NCI-H1092 treated with DMSO at 0.1 percent for 48 hours (cell line): ENCODE measurements around the gene GPR26.
"Not testable (repeated sequence)": the region's sequence is repeated elsewhere in the genome, so short reads cannot be mapped to it uniquely, and the experiment has no call there.

Source experiments
- DNase-seq: peaks from one replicate; lab custom pipeline; 2025; lab: John Stamatoyannopoulos, UW

The GPR26 gene

DNA sequence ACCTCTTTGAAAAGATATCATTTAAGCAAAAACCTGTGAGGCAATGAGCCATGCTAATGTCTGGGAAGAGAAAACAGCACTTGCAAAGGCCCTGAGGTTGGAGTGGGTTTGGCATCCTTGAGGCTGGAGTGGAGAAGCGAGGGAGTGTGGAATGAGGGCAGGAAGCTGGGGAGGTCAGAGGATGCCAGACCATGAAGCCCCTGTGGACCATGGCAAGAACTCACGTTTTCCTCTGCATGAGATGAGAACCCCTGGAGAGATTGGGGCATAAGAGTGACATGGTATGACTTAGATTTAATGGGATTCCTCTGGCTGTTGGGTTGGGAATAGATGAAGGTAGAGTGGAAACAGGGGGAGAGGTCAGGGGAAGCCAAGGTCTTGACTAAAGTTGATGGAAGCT lies 49.4 kb downstream of the GPR26 start:
- DNase-seq: no peak

DNA sequence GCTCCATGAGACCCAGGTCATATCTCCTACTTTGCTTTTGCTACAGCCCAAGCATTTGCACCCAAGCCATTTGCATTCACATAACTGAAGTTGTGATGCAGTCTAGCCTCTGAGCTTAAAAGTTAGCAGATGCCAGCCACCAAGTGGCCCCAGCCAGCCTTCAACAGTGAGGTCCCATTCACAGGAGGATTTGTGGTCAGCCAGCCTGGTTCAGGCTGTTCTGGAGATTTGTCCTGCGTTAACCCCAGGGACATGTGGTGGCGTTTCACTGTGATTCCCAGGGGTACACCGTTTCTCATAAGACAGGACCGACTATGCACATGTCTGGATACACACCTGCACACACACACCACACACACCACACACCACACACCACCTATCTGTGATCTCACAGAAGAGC lies 51.2 kb downstream of the GPR26 start:
- DNase-seq: no peak

DNA sequence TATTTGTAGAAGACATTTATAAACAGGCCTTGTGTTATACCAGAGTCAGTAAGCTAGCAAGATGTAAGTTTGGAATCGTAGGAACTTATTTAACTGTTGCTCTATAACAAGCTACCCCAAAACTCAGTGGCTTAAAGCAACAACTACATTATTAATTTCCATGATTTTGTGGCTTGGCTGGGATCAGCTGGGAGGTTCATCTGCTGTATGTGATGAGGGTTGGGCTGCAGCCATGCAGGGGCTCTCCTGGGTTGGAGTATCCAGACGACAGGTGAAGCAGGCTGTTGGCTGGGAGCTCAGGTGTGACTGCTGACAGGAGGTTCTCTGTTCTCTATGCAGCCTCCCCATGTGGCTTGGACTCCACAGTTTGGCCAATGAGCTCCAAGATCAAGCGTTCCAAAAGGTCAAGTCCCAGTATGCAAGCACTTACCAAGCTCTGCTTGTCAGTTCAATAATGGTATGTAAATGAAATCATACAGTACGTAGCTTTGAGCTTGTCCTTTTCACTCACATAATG lies 52.4 kb downstream of the GPR26 start:
- no peak for DNase-seq

DNA sequence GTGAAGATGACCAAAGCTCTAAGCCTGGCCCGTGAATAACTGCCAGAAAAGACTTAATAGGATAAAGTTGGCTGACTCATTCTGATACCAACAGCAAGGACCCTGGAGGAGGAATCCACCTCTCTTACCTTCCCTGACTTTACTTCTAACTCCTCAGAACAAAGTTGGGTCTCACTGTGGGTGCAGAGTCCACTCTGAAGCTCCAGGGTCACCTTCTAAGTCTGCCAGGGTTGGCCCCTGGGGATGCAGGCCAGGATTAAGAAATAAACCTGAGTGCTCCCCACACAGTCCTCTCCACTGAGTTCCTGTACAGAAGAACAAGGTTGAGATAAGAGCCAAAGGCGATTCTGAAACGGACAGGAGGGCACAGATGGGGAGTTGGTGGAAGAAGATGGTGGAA lies 54.4 kb downstream of the GPR26 start:
- no peak for DNase-seq

DNA sequence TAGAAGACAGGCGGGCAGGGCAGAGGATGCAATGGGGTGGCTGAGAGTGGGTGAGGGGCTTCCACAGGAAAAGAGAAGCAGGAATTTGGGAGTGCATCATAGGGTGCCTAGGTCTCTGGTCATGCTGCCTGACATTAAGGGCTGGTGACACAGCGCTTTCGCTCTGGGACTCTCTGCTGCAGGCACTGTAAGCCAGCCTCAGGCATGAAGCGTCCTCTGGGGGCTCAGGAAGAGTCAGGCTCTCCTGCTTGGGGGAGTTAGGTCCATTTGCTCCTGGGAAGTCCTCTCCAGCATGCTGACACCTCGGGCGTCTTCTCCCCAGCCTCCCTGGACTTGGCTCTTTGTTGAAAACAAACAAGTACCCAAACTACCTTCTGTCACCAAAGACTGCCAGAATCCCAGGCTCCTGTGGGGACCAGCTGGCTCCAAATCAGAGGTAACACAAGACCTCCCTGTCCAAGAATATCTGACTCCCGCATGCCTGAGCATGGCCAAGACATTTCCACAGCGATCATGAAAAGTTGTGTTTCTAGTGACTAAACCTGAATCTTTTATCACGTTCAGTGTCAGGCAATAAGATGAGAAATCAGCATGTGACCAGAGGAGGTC lies 55.4 kb downstream of the GPR26 start:
- DNase-seq: no peak

DNA sequence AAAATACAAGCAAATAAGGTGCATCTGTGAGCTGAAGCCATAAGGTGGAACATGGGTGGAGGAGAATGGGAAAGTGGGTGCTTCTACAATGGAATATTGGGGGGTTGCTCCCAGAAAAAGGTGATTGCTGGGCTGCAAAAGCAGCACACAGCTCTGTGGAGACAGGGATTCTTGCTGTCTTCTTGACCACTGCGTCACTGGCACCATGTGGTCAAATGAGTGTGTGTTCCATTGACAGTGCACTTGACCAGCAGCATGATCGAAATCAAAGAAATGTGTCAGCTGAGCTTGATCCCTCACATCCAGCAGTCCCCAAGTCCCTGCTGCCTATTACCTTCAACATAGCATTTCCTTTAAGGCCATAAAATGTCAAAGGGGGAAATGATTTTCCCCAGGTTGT lies 56.2 kb downstream of the GPR26 start:
- no peak for DNase-seq

DNA sequence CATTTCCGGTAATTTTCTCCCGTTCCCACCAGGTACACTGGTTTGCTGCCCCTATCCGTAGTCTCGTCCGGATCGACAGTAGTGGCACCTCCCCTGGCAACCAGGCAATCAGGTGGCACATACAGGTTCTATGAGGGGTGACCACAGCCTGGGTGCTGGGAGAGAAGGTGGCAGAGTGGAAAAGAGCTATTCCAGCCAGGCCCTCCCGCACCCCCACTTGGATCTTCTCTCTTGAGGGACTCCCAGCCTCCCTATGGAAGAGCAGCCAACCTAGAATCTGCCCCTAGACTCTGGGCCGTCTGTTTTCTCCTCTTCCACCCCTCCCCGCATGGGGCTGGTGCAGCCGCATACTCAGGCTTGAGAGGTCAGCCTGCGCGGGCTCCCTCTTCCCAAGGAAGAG lies 58.6 kb downstream of the GPR26 start:
- no peak for DNase-seq

DNA sequence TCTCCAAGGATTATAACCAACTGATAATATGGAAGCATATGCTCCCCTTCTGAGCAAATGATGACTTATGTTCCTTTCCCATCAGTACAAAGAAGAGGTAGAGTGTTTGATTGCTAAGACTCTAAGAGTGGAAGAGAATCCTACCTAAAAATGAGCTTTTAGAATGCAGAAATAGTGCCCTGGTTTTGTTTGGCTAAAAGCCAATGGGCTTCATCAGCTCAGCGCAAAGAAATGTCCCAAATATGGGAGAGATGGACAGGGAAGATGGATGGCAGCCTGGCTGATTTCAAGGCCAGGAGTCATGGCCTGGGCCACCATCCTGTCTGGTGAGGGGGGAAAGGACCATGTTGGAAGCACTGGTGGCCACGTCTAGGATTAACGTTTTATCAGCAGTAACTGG lies 60.2 kb downstream of the GPR26 start:
- DNase-seq: no peak

DNA sequence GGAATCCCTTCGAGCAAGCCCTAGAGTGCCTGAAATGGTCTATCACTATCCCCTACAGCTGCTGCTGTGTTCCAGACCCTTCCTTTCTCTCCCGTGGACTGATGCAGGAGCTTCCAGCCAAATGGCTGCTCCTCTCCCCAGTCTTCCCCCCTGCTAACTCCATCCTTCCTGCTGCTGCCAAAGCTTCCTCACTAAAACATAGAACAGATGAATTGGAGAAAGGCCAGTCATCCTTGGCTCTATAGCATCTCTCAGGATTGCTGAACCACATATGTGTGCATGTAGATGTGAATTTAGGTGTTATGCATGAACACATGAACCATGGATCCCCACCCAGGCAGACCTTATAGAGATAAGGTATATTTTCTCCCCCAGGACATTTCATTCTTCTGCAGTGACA lies 60.7 kb downstream of the GPR26 start:
- DNase-seq: no peak

DNA sequence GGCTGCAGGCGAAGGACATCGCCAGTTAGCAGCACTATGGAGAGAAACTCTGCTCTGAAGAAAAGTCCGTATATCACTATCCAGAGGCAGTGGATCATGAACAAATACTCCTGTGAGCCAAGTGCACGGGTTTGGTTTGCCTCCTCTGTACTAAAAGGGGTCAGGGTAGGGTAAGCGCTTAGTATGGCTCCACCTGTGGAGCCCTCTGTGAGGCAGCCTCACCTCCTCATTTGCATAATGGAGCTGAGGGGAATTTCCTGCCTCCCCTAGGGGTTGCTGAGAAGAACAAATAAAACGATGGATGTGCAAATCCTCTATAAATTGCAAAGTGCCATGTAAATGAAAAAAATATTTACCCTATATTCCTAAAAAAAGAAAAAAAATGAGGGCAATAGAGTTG lies 63.4 kb downstream of the GPR26 start:
- no peak for DNase-seq

DNA sequence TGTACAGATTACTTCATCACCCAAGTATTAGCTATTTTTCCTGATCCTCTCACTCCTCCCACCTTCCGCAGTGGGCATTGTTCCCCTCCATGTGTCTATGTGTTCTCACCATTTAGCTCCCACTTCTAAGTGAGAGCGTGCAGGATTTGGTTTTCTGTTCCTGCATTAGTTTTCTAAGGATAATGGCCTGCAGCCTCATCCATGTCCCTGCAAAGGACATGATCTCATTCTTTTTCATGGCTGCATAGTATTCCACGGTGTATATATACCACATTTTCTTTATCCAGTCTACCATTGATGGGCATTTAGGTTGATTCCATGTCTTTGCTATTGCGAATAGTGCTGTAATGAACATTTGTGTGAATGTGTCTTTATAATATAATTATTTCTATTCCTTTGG lies 70.8 kb downstream of the GPR26 start:
- DNase-seq: not testable (repeated sequence)

DNA sequence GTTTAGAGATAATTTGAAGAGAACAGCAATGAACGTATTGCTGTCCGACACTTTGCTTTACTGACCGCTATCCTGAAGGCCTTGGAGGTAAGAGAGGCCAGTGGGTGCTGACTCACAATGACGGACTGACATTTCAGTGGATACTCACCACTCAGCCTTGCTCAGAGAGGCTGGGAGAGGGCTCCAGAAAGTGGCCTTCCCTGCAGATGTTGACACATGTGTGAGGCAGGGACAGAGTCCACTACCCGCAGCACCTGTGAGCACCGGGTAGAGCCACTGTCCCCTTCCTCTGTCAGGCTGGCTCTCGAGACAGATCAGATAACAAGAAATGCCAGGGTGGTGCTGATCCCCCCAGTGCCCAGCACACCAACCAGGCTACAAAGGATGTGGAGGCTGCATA lies 75.0 kb downstream of the GPR26 start:
- no peak for DNase-seq

DNA sequence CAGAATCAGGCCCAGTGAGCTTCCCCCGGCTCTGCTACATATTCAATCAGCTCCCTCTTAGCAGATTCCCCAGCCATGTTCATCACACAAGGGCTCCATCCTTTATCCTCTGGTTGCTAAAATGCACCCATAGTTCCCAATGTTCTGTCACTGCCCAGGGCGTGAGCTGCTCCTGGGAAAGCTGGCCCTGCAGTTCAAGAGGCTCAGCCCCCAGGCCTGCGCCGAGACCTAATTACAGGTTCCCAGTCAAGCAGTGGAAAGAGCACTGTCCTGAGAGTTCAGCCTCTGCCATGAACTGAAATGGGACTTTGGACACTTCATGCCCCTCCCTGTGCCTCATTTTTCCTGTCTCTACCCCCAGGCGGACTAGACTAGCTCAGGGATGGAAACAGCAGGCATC lies 75.6 kb downstream of the GPR26 start:
- no peak for DNase-seq

DNA sequence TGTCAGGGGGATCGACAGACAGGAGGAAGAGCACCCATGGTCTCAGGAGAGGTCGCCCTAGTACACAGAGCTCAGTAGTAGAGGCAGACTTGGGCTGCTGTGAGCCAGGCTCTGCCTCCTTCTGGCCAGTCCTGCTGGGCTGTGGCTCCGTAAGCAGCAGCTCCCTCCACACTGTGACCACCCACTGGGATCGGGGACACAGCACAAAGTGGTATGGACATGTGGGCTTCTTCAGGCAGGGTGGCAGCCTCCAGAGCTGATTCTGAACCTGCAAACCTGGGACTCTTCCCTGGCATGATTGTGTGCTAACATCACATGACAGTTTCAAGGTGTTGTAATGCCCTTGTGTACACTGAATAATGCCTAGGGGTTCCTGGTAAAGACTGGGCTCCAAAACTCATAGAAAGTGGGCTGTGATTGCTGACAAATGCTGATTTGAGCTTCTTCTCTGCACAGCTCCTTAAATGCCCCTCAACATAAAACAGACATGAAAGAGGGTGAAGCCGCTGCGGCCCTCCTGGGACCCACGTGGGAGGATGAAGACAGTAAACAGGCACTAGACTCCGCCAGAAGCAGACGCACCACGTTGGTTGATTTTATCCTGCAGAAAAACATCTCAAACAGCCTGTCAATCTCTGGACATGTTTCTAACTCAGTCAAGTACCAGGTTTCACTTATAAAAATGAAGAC lies 76.7 kb downstream of the GPR26 start:
- no peak for DNase-seq

DNA sequence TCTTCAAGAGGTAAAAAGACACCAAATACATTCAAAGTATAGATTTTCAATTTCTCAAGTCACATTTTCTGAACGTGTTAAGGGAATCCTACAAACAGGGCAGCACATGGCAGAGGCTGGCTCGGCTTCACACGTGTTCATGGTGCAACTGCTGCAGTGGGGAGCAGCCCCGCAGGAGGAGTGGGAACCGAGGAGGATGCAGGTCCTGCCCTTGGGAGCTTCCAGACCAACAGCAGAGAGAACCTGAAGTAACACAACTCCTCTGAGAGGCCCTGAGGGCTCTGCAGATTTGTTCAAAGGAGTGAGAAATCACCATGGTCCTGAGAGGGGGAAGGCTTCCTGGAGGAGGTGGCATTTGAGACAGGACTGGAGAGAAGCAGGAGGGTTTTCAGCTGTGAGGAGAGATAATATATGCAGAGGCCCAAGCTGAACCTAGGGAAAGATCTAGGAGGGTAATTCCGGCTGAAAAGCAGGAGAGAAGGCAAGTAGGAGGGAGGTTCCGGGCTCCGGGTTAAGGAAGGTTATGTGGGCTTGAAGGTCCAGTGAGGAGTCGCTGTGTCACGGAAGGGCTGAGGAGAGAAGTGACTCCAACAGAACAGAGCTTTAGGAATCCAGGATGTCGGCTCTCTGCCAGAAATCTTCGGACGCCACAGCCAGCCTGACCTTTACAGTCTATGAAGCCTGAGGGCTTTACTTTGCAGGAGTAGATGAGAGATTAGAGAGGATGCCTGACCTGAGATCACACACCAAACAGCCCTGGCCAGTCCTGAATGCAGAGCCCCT lies 77.5 kb downstream of the GPR26 start:
- DNase-seq: no peak

DNA sequence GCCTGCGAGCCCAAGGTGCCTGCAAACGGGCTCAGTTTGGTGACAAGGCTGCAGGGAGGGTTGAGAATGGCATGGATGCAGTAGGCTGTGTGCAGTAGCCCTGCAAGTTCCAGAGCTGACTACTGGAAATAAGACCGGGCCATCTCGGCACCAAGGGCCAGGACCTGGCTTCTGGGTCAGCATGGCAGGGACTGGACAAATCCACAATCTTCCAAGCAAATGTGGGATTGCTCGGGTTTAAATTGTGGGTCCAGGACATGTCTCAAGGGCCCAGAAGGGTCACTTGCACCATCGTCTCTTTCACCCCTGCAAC lies 78.0 kb downstream of the GPR26 start:
- DNase-seq: no peak
